Testis (tissue), 2 donors: ENCODE results near the gene PRLR.

Source experiments
- CTCF ChIP-seq, 3 experiments: fragments of 450-650 bp in 2 of 3; fragments of 200-600 bp in 1 of 3; sonication (generic) in 1 of 3; IDR thresholded peaks; one replicate each; pipeline ENCODE4 v1.5.1; 2016 to 2019; ENCODE audit warnings: antibody characterized with exemption in 3 of 3, mild to moderate bottlenecking in 2 of 3, moderate library complexity in 1 of 3
- POLR2A ChIP-seq: fragments of 450-650 bp; IDR thresholded peaks from one replicate; pipeline ENCODE4 v1.6.1; 2017; ENCODE audit warnings: antibody characterized with exemption, mild to moderate bottlenecking, moderate library complexity

DNA sequence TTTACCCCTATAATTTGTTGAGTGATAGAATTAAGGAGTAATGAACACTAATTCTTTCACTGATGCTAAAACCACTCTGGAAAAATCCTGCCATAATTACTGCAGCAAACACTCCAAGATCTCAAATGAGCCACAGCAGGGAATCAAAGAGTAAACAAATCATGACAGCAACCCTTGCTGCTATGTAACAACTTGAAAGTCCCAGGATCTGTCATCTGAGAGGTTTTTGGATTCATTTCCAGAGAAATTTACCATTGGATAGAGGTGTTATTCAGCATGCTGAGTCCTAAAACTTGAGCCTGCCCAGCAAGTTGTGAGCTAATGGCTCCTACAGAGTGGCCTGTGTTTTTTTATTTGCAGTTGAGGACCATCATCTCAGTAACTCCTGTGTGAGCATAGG is 59.2 kb downstream of the PRLR start:
- no peak for TF ChIP-seq CTCF (IDR thresholded peaks at IDR 0.05)
- no peak for TF ChIP-seq POLR2A
